ENCODE measurements around the gene SGK2. TPM values are rescaled to one million over a fixed set of nuclear protein-coding genes. Genes with fewer than 3 reads are reported as not detected.
"Not testable (repeated sequence)": the region's sequence is repeated elsewhere in the genome, so short reads cannot be mapped to it uniquely, and the experiment has no call there.

The SGK2 gene
- total RNA-seq, 3 donors from 2014 or later, result 60.4 to 207 (median 125) TPM

GRCh38 chr20:43579861-43580793 is 21.3 kb downstream of the SGK2 start:
- TF ChIP-seq CTCF (IDR thresholded peaks at IDR 0.05), result no peak
- DNase-seq (peak in 1 of 3 donors; percentile 35), ATAC-seq (peak; percentile 94)
- H3K36me3 ChIP-seq (ENCODE audit: low read depth), result no peaks in the 10 kb centered on the region
- H3K4me3 ChIP-seq, result no peak overlapping the region
- intact Hi-C loops (cut with DNase I, micrococcal nuclease), result no loop called here
- H3K9me3 ChIP-seq, result no peaks in the 10 kb centered on the region
- H3K4me1 ChIP-seq (ENCODE audit: low read depth), result peaks cover 8% of the 10 kb centered on the region

- H3K36me3 ChIP-seq (ENCODE audit: low read depth), result no peaks in the 10 kb centered on the region
- ATAC-seq (no peak), DNase-seq (no peak)
- TF ChIP-seq CTCF (IDR thresholded peaks at IDR 0.05), result no peak
- H3K4me1 ChIP-seq (ENCODE audit: low read depth), result peaks cover 8% of the 10 kb centered on the region
- H3K4me3 ChIP-seq, result no peak overlapping the region
- intact Hi-C loops (cut with DNase I, micrococcal nuclease), result no loop called here
- H3K9me3 ChIP-seq, result no peaks in the 10 kb centered on the region
These were observed 24.5 kb downstream of the SGK2 start for GRCh38 chr20:43583133-43583864.

DNA sequence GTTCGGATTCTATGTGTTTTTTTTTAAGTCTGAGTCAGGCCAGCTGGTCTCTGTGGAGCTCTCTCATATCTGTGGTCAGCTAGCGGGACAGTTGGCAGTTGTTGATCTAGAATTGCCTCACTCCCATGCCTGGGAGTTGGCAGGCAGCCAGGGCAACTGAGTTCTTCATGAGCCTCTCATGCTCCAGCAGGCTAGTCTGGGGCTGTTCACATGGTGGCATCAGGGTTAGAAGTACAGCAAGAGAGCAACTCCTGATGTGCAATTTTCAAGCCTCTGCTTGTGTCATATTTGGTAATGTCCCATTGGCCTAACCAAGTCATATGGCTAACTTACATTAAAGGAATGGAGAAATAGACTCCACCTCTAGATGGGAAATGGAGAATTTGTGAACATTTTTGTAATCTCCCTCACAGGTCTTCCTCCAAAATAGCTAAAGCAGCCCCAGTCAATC is 25.2 kb downstream of the SGK2 start:
- DNase-seq, result peak in 1 of 3 donors; percentile 38
- Histone ChIP-seq H3K4me3 (no peak overlapping the region), H3K4me1 (ENCODE audit: low read depth) (peaks cover 8% of the 10 kb centered on the region), H3K9me3 (no peaks in the 10 kb centered on the region), H3K36me3 (ENCODE audit: low read depth) (no peaks in the 10 kb centered on the region)
- no peak for ATAC-seq
- intact Hi-C loops (cut with DNase I, micrococcal nuclease), result no loop called here
- TF ChIP-seq CTCF (IDR thresholded peaks at IDR 0.05), result no peak

DNA sequence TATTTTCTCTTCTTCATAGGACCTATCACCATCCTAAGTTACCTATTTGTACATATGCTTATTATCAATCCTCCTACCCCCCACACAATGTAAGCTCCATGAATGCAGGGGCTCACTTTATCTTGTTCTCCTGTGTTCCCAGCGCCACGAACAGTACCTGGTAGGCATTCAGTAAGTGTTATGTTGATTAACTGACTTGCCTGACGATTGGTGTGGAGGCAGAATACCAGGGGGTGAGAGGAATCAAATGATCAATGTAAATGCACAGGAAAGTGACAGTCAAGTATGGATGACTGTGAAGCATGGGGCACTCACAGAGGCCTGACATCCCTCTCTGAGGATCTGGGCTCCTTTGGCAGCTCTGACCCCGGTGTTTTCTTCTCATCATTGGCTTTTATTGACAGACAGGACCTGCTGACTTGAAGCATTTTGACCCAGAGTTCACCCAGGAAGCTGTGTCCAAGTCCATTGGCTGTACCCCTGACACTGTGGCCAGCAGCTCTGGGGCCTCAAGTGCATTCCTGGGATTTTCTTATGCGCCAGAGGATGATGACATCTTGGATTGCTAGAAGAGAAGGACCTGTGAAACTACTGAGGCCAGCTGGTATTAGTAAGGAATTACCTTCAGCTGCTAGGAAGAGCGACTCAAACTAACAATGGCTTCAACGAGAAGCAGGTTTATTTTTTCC is 25.8 kb downstream of the SGK2 start:
- ATAC-seq, result no peak
- no peak overlapping the region for H3K4me3 ChIP-seq
- intact Hi-C loops (cut with DNase I, micrococcal nuclease), result no loop called here
- H3K36me3 ChIP-seq (ENCODE audit: low read depth), result no peaks in the 10 kb centered on the region
- DNase-seq, result no peak
- TF ChIP-seq CTCF (IDR thresholded peaks at IDR 0.05), result no peak
- H3K9me3 ChIP-seq, result no peaks in the 10 kb centered on the region
- H3K4me1 ChIP-seq (ENCODE audit: low read depth), result peaks cover 3% of the 10 kb centered on the region

DNA sequence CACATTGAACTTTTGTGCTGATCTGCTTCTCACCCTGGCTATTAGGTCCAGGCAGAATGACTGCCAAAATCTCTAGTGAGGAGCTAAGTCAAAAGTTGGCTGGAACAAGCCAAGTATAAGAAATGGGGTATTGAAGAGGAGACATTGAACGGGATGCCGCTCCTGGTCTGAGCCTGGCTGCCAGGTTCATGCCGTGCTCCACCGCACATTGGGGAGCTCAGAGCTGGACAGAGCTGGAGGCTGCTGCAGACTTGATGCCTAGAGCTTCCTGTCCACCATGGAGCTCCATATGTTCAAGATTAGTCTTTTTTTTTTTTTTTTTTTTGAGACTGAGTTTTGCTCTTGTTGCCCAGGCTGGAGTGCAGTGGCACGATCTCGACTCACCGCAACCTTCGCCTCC is 27.8 kb downstream of the SGK2 start:
- TF ChIP-seq CTCF (IDR thresholded peaks at IDR 0.05), result no peak
- Histone ChIP-seq H3K36me3 (ENCODE audit: low read depth) (no peaks in the 10 kb centered on the region), H3K4me3 (no peak overlapping the region), H3K4me1 (ENCODE audit: low read depth) (peaks cover 11% of the 10 kb centered on the region), H3K9me3 (no peaks in the 10 kb centered on the region)
- intact Hi-C loops (cut with DNase I, micrococcal nuclease), result no loop called here
- DNase-seq (no peak), ATAC-seq (no peak)

DNA sequence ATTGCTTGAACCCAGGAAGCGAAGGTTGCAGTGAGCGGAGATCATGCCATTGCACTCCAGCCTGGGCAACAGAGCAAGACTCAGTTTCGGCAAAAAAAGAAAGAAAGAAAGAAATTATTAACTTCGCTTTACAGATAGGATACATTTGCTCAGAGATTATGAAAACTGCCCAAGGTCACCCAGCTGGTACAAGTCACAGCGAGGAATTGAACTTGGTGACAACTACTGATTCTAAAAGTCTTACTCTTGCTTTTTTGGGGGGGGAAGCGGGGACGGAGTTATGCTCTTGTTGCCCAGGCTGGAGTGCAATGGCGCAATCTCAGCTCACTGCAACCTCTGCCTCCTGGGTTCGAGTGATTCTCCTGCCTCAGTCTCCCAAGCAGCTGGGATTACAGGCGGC is 29.7 kb downstream of the SGK2 start:
- H3K9me3 ChIP-seq; intact Hi-C loops (cut with DNase I, micrococcal nuclease); H3K36me3 ChIP-seq (ENCODE audit: low read depth); DNase-seq; H3K4me3 ChIP-seq; ATAC-seq: not testable (repeated sequence)
- peaks cover 12% of the 10 kb centered on the region for H3K4me1 ChIP-seq (ENCODE audit: low read depth)
